AG04450 (cell line): ENCODE results near the gene MRGPRE. TPM values are rescaled to one million over a fixed set of nuclear protein-coding genes. Genes with fewer than 3 reads are reported as not detected.

Experiments used
- CTCF ChIA-PET: fragments of 300-600, 350-600 bp; formaldehyde crosslinking; extraction: SDS; loops from one replicate; lab custom pipeline; 2022; ENCODE audit warnings: antibody characterized with exemption, inconsistent platforms; lab: Charles Lee
- POLR2A ChIA-PET: fragments of 350-600 bp; formaldehyde crosslinking; extraction: SDS; loops from one replicate; lab custom pipeline; 2021; ENCODE audit warnings: antibody characterized with exemption, inconsistent platforms; lab: Yijun Ruan, JAX
- DNase-seq: peaks from one replicate; pipeline ENCODE4 v3.0.0-alpha.2; 2011; ENCODE audit warnings: low read depth, low spot score
- H3K27ac ChIP-seq: one replicate; pipeline ENCODE4 v1.5.1; 2012; ENCODE audit warnings: low read depth, low read length, control low read depth
- H3K27me3 ChIP-seq: one replicate; pipeline ENCODE4 v1.6.0; 2012; ENCODE audit warnings: low read length; ENCODE audit not compliant: control insufficient read depth, insufficient read depth
- H3K4me3 ChIP-seq: 2 replicates; pipeline ENCODE4 v1.5.1; 2011; ENCODE audit warnings: mild to moderate bottlenecking, low read depth, low read length, control low read depth
- H3K9me3 ChIP-seq: 2 replicates; pipeline ENCODE4 v1.5.1; 2012; ENCODE audit warnings: low read length; ENCODE audit not compliant: control insufficient read depth, insufficient read depth
- polyA plus RNA-seq: library from polyadenylated mRNA; depleted of rRNA; stranded (reverse); fragments of >200 nt; gene quantifications from 2 replicates; pipeline ENCODE4 v1.2.3, GENCODE V29; 2011
- TF ChIP-seq, protein P1 (sequence below): IDR thresholded peaks from 2 replicates; pipeline ENCODE4 v1.5.1; 2011; ENCODE audit warnings: low read depth, low read length, control low read depth, inconsistent platforms

MRGPRE gene
- polyA plus RNA-seq, 1 experiment: not detected

DNA sequence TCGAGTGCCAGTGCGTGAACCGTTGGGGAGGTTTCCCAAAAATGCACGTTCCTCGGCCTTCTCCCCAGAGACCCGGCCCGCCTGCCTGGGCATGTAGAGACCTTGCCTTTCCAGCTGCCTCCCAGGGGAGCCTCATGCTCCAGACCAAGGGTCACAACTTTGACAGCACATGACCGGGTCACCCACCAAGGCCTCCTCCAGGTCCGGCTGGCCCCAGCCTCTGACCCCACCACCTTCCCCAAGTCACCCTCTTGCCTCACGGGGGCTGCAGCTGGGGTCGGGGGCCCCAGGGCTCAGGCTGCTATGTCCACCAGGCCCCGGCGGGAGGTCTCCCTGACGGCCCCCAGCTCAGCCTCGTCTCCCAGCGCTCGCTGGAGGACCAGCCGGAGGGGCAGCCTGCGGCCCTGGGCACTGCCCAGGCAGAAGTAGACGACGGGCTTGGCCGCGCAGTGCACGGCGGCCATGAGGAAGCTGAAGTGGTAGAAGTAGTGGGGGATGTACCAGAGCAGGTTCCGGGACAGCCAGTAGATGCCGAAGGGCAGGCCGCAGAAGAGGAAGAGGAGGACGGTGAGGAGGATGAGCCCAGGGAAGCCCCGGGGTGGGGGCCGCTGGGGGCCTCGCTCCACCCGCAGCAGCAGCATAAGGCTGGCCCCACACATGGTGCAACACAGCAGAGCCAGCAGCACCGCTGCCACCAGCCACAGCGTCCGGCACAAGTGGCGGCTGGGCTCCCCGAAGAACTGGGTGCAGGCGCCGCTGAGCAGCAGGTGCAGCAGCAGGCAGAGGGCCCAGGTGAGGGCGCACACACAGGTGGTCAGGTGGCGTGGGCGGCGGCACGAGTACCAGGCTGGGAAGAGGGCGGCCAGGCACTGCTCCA, 4.4 kb downstream of the MRGPRE start:
- ChIA-PET CTCF (no interaction called here), POLR2A (no interaction called here)
- peaks cover 47% of the 10 kb centered on the region for H3K27me3 ChIP-seq
- H3K4me3 ChIP-seq: no peak overlapping the region
- no peak for DNase-seq
- no peak overlapping the region for H3K27ac ChIP-seq
- TF ChIP-seq, protein P1, sequence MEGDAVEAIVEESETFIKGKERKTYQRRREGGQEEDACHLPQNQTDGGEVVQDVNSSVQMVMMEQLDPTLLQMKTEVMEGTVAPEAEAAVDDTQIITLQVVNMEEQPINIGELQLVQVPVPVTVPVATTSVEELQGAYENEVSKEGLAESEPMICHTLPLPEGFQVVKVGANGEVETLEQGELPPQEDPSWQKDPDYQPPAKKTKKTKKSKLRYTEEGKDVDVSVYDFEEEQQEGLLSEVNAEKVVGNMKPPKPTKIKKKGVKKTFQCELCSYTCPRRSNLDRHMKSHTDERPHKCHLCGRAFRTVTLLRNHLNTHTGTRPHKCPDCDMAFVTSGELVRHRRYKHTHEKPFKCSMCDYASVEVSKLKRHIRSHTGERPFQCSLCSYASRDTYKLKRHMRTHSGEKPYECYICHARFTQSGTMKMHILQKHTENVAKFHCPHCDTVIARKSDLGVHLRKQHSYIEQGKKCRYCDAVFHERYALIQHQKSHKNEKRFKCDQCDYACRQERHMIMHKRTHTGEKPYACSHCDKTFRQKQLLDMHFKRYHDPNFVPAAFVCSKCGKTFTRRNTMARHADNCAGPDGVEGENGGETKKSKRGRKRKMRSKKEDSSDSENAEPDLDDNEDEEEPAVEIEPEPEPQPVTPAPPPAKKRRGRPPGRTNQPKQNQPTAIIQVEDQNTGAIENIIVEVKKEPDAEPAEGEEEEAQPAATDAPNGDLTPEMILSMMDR: no peak
- H3K9me3 ChIP-seq: peaks cover 4% of the 10 kb centered on the region; the same call in 1 of the 2 replicates

DNA sequence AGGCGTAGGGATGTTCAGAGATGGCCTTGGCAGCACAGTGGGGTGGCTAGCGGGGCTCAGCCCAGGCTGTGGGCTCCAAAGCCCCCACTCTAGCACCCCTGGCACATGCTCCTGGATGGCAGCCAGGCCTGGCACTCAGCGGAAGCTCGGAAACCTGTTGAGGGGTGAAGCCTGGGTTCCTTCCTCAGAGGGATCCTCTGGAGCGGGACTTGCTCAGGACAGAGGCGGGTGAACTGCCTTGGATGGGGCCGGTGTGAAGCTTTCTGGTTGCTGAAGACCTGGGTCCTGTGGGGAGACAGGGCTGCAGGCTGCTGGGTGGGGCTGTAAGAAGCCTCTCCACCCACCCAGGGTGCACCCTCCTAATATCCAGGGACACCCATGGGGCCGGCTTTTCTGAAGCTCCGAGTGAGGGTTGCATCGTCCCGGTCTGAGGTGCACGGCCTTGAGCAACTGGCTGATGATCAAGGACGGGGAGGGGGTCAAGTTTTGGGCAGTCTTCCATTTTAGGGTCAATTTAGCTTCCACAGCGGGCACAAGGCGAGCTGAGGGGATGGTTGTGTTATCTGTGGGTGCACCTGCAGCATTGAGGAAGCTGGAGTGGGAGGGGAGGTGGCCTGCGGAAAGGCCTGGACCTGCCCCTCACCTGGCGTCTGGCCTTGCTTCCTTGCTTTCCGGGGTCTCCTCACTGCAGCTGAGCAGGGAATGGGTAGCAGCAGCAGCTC, 5.2 kb downstream of the MRGPRE start:
- H3K27me3 ChIP-seq: peaks cover 46% of the 10 kb centered on the region
- no peak overlapping the region for H3K4me3 ChIP-seq
- POLR2A ChIA-PET: no interaction called here
- CTCF ChIA-PET: no interaction called here
- TF ChIP-seq, protein P1: no peak
- peaks cover 4% of the 10 kb centered on the region; the same call in 1 of the 2 replicates for H3K9me3 ChIP-seq
- no peak for DNase-seq
- no peak overlapping the region for H3K27ac ChIP-seq

DNA sequence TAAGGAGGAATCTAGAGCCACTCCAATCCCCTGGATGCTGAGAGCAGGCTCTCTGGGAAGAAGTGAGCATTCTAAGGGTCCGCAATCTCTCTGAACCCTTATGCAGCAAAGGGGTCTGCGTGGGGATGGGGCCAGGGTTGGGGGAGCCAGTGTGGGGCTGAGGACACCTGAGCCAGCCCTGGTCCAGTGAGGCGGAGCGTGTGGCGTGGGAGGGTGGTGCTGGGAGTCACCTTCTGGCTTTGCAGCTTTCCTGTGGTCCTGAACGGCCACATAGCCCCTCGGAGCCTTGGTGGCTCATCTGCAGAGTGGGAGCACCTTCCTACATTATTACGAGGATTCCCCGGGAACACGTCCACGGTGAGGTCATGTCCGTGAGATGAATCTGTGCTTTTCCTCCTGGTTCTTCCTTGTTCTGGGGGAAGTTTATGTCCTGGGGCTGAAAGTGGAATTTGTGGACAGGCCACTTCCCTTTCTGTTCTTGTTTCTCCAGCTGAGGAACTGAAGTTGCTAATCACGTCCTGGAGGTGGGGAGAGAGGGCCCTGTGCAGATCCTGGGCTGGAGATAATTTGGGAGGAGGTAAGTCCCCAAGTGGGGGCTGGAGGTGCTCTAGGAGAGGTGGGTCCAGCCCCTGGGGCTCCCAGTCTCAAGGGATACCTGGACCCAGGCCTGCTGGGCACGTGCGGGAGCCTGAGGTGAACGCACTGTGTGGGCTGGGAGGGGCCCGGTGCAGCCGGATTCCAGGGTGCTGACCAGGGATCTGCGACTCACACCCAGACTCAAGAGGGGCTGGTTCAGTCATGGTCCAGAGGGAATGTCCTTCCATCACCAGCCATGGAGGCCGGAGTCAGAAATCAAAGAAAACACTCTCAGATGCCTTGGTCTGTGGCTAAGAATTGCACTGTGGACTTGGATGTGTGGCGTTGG, 6.1 kb downstream of the MRGPRE start:
- TF ChIP-seq, protein P1: no peak
- POLR2A ChIA-PET: no interaction called here
- peaks cover 4% of the 10 kb centered on the region; the same call in 1 of the 2 replicates for H3K9me3 ChIP-seq
- H3K27ac ChIP-seq: no peak overlapping the region
- CTCF ChIA-PET: no interaction called here
- peaks cover 49% of the 10 kb centered on the region for H3K27me3 ChIP-seq
- H3K4me3 ChIP-seq: no peak overlapping the region
- no peak for DNase-seq

DNA sequence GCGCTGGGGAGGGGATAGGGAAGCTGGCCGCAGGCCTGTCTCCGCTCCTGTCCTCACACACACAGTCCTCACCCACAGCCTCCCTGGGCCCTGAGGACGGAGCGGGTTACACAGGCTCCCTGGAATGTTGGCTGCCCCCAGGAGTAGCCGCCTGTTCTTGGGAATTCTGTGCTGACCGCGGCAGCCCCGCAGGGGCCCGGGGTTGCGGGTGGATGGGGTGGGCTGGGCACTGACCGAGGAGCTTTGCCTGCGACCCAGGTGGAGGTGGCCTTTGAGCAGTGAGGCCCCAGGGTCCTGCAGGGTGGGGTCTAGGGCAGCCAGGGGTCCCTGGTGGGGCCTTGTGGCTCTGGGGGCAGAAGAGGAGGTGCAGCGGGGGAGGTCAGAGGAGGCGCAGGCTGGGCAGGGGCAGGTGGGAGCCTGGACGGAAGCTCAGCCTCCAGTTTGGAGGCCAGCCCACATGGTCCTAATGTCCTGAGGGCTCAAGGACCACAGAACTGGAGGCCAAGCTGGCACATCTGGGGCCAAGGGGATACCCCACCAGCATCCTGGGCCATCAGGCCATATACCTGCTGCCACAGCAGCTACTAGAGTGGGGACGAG, 7.0 kb downstream of the MRGPRE start:
- TF ChIP-seq, protein P1: no peak
- Histone ChIP-seq H3K27me3 (peaks cover 49% of the 10 kb centered on the region), H3K4me3 (no peak overlapping the region), H3K9me3 (peaks cover 4% of the 10 kb centered on the region; the same call in 1 of the 2 replicates), H3K27ac (no peak overlapping the region)
- no peak for DNase-seq
- ChIA-PET POLR2A (no interaction called here), CTCF (no interaction called here)
